CD14-positive monocyte (primary cell): Measurements from ENCODE around the gene SRCIN1. TPM values are rescaled to one million over a fixed set of nuclear protein-coding genes. Genes with fewer than 3 reads are reported as not detected.

Experiments
- DNase-seq, 3 donors: peaks; one replicate each; pipeline ENCODE4 v3.0.0-alpha.2; 2011 to 2022
- H2AFZ ChIP-seq: 2 replicates; pipeline ENCODE4 v1.6.0; 2012; ENCODE audit warnings: mild to moderate bottlenecking, low read depth, low read length, inconsistent platforms; ENCODE audit not compliant: insufficient read depth, poor library complexity, severe bottlenecking
- H3K27ac ChIP-seq, 2 donors: 1 replicate in 1 of 2; 2 replicates in 1 of 2; pipeline ENCODE4 v1.5.1; 2012 to 2013; ENCODE audit warnings: low read length in 2 of 2, control low read depth in 1 of 2, inconsistent platforms in 1 of 2, low read depth in 1 of 2, mild to moderate bottlenecking in 1 of 2
- H3K27me3 ChIP-seq, 2 donors: one replicate each; pipeline versions ENCODE4 v1.6.0 to v1.6.1; 2011 to 2013; ENCODE audit warnings: low read length in 2 of 2; ENCODE audit not compliant: control insufficient read depth in 2 of 2, insufficient read depth in 2 of 2
- H3K36me3 ChIP-seq, 2 donors: replicated peaks in 1 of 2; 1 replicate in 1 of 2; 2 replicates in 1 of 2; pipeline versions ENCODE4 v1.5.1 to v1.6.1; 2012 to 2013; ENCODE audit warnings: low read length in 2 of 2, control low read depth in 1 of 2, inconsistent platforms in 1 of 2, mild to moderate bottlenecking in 1 of 2; ENCODE audit not compliant: insufficient read depth in 2 of 2, control insufficient read depth in 1 of 2
- H3K4me1 ChIP-seq, 2 donors: 1 replicate in 1 of 2; 2 replicates in 1 of 2; pipeline versions ENCODE4 v1.5.1 to v1.6.1; 2012 to 2013; ENCODE audit warnings: low read length in 2 of 2, control low read depth in 1 of 2, inconsistent platforms in 1 of 2, mild to moderate bottlenecking in 1 of 2, moderate library complexity in 1 of 2; ENCODE audit not compliant: insufficient read depth in 2 of 2, control insufficient read depth in 1 of 2
- H3K4me2 ChIP-seq: replicated peaks from 2 replicates; pipeline ENCODE3; 2012; ENCODE audit warnings: low read length, moderate library complexity, mild to moderate bottlenecking; ENCODE audit not compliant: poor library complexity, severe bottlenecking; ENCODE audit errors: extremely low read depth
- H3K4me3 ChIP-seq, 3 experiments: fragments of 200-600 bp in 1 of 3; sonication (generic) in 1 of 3; replicated peaks in 1 of 3; 1 replicate in 2 of 3; 2 replicates in 1 of 3; pipeline ENCODE4 v1.5.1; 2011 to 2013; ENCODE audit warnings: low read length in 3 of 3, mild to moderate bottlenecking in 3 of 3, control low read depth in 2 of 3, low read depth in 2 of 3, inconsistent platforms in 1 of 3, moderate library complexity in 1 of 3
- H3K79me2 ChIP-seq: 2 replicates; pipeline ENCODE4 v1.6.0; 2012; ENCODE audit warnings: mild to moderate bottlenecking, control low read depth, inconsistent platforms, low read length, moderate library complexity; ENCODE audit not compliant: insufficient read depth
- H3K9ac ChIP-seq: 2 replicates; pipeline ENCODE4 v1.6.0; 2017; ENCODE audit warnings: low read length, mild to moderate bottlenecking; ENCODE audit not compliant: insufficient read depth, poor library complexity, severe bottlenecking
- H3K9me3 ChIP-seq, 2 donors: replicated peaks in 1 of 2; 1 replicate in 1 of 2; 2 replicates in 1 of 2; pipeline versions ENCODE4 v1.5.1 to v1.6.1; 2012 to 2013; ENCODE audit warnings: low read length in 2 of 2, control low read depth in 1 of 2; ENCODE audit not compliant: control insufficient read depth in 1 of 2, insufficient read depth in 1 of 2
- H4K20me1 ChIP-seq: 2 replicates; pipeline ENCODE4 v1.6.0; 2012; ENCODE audit warnings: mild to moderate bottlenecking, low read length, control low read depth, moderate library complexity; ENCODE audit not compliant: insufficient read depth
- H3K27ac Mint-ChIP-seq, 7 donors: one replicate each; pipeline ENCODE4 v1.8.0; 2020; ENCODE audit warnings: mild to moderate bottlenecking in 7 of 7, mixed read lengths in 7 of 7, moderate library complexity in 6 of 7, inconsistent platforms in 2 of 7
- H3K27me3 Mint-ChIP-seq, 3 donors: one replicate each; pipeline ENCODE4 v1.8.0; 2021 to 2022; ENCODE audit warnings: low read depth in 3 of 3, mild to moderate bottlenecking in 3 of 3, mixed read lengths in 3 of 3, moderate library complexity in 3 of 3, inconsistent platforms in 1 of 3
- H3K36me3 Mint-ChIP-seq, 2 donors: one replicate each; pipeline ENCODE4 v1.8.0; 2020; ENCODE audit warnings: mixed read lengths in 2 of 2, inconsistent platforms in 1 of 2, mild to moderate bottlenecking in 1 of 2
- H3K4me1 Mint-ChIP-seq: one replicate; pipeline ENCODE4 v1.8.0; 2020; ENCODE audit warnings: mild to moderate bottlenecking, mixed read lengths
- H3K4me3 Mint-ChIP-seq, 2 donors: one replicate each; pipeline ENCODE4 v1.8.0; 2020; ENCODE audit warnings: mild to moderate bottlenecking in 2 of 2, mixed read lengths in 2 of 2, moderate library complexity in 1 of 2
- H3K9me3 Mint-ChIP-seq, 7 donors: one replicate each; pipeline ENCODE4 v1.8.0; 2020 to 2022; ENCODE audit warnings: mixed read lengths in 7 of 7, mild to moderate bottlenecking in 6 of 7, moderate library complexity in 6 of 7, inconsistent platforms in 2 of 7
- WGBS: methylation state at CpG from one replicate; pipeline ENCODE4 v1.1.5; 2013; ENCODE audit warnings: missing lambda C conversion rate; ENCODE audit not compliant: insufficient coverage; 5-methylcytosine and 5-hydroxymethylcytosine counted together
- intact Hi-C, 2 donors: fragments of 100-400 bp; cut with micrococcal nuclease; formaldehyde crosslinking; loops; one replicate each; pipeline versions ENCODE4 v1.15.0 to v1.15.1; 2023
- polyA plus RNA-seq, 3 donors: library from polyadenylated mRNA; depleted of rRNA in 1 of 3; unstranded in 2 of 3; stranded (reverse) in 1 of 3; fragments of 300-500 nt in 2 of 3; fragments of >200 nt in 1 of 3; fragmentation: Illumina TruSeq in 2 of 3; gene quantifications; 1 replicate in 2 of 3; 2 replicates in 1 of 3; pipeline ENCODE4 v1.2.3, GENCODE V29; 2012 to 2021
- TF ChIP-seq, protein P1 (sequence below): fragments of 200-600 bp; IDR thresholded peaks from one replicate; pipeline ENCODE4 v1.8.0; 2022; ENCODE audit warnings: antibody characterized with exemption, mild to moderate bottlenecking

The SRCIN1 gene
- polyA plus RNA-seq, 3 donors: 0.01 TPM; not detected in 2

DNA sequence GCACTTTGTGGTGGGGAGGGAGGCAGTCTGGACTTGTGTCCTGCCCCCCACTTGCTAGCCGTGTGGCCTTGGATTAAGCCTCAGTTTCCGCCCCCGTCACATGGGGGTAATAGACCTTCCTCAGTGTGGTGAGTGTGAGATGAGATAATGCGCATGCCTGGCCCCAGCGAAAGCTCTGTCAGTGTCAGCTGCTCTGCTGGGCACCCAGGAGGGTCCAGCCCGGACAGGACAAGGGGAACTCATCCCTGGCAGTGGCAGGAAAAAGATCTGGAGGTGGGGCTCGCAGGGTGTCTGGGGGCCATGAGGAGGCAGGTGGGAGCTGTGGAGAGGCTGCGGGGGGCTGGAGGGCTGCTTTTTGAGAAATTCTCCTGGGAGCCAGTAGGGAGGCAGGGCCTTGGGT, 63.5 kb downstream of the SRCIN1 start:
- no peak overlapping the region for H3K9ac ChIP-seq
- H3K27me3 ChIP-seq: no peaks in the 10 kb centered on the region
- peaks cover 0 to 2% (median 0%) of the 10 kb centered on the region in 7 donors for H3K9me3 Mint-ChIP-seq
- no peaks in the 10 kb centered on the region for H3K36me3 Mint-ChIP-seq
- H3K27ac ChIP-seq: no peak overlapping the region
- H3K4me1 ChIP-seq: no peaks in the 10 kb centered on the region
- H3K27ac Mint-ChIP-seq: no peak overlapping the region
- H3K4me2 ChIP-seq: no peak overlapping the region
- no peak for DNase-seq
- H3K9me3 ChIP-seq: no peaks in the 10 kb centered on the region
- WGBS: 73% methylated on average over 6 of the region's 8 CpGs
- no peak overlapping the region for H2AFZ ChIP-seq
- H3K4me3 ChIP-seq: no peak overlapping the region
- no peaks in the 10 kb centered on the region for H3K4me1 Mint-ChIP-seq
- TF ChIP-seq, protein P1, sequence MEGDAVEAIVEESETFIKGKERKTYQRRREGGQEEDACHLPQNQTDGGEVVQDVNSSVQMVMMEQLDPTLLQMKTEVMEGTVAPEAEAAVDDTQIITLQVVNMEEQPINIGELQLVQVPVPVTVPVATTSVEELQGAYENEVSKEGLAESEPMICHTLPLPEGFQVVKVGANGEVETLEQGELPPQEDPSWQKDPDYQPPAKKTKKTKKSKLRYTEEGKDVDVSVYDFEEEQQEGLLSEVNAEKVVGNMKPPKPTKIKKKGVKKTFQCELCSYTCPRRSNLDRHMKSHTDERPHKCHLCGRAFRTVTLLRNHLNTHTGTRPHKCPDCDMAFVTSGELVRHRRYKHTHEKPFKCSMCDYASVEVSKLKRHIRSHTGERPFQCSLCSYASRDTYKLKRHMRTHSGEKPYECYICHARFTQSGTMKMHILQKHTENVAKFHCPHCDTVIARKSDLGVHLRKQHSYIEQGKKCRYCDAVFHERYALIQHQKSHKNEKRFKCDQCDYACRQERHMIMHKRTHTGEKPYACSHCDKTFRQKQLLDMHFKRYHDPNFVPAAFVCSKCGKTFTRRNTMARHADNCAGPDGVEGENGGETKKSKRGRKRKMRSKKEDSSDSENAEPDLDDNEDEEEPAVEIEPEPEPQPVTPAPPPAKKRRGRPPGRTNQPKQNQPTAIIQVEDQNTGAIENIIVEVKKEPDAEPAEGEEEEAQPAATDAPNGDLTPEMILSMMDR: no peak
- intact Hi-C loops: no loop called here
- H4K20me1 ChIP-seq: no peaks in the 10 kb centered on the region
- peaks cover 7 to 12% (median 12%) of the 10 kb centered on the region in 3 donors for H3K27me3 Mint-ChIP-seq
- no peak overlapping the region for H3K4me3 Mint-ChIP-seq
- H3K79me2 ChIP-seq: no peaks in the 10 kb centered on the region
- no peaks in the 10 kb centered on the region for H3K36me3 ChIP-seq

DNA sequence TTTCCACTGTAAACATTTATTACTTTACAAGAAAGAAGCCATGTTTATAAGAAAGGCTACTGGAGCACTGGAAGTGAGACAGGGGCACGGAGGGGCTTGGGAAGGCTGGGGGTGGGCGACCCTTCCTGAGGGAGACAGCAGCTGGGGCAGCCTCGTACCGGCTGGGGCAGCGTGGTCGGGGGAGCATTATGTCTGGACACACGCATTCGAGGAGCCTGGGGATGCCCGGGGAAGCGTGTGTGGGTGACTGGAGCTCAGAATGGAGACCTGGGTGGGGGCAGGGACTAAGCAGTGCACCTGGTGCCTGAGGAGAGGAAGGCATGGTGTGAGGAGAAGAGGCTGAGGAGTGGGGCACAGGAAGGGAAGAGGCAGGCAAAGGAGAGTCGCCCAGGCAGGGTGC, 64.5 kb downstream of the SRCIN1 start:
- H3K27ac Mint-ChIP-seq: no peak overlapping the region
- no peaks in the 10 kb centered on the region for H3K36me3 Mint-ChIP-seq
- 88% methylated on average over 11 of the region's 11 CpGs for WGBS

More for the DNA sequence above, 64.5 kb downstream of the SRCIN1 start:
- Mint-ChIP-seq H3K4me1 (no peaks in the 10 kb centered on the region), H3K9me3 (peaks cover 0 to 2% (median 0%) of the 10 kb centered on the region in 7 donors), H3K27me3 (peaks cover 5 to 15% (median 15%) of the 10 kb centered on the region in 3 donors), H3K4me3 (no peak overlapping the region)
- H3K79me2 ChIP-seq: no peaks in the 10 kb centered on the region
- H3K9me3 ChIP-seq: no peaks in the 10 kb centered on the region
- H3K27ac ChIP-seq: no peak overlapping the region
- no peak overlapping the region for H3K4me3 ChIP-seq
- H3K9ac ChIP-seq: no peak overlapping the region
- no peaks in the 10 kb centered on the region for H3K27me3 ChIP-seq
- no peaks in the 10 kb centered on the region for H3K4me1 ChIP-seq
- TF ChIP-seq, protein P1: no peak
- intact Hi-C loops: no loop called here
- no peak overlapping the region for H2AFZ ChIP-seq
- no peak overlapping the region for H3K4me2 ChIP-seq
- no peaks in the 10 kb centered on the region for H4K20me1 ChIP-seq
- no peak for DNase-seq
- H3K36me3 ChIP-seq: no peaks in the 10 kb centered on the region
